GM12878 (cell line): ENCODE results near the gene QSOX1. TPM values are rescaled to one million over a fixed set of nuclear protein-coding genes. Genes with fewer than 3 reads are reported as not detected.
A peak's percentile ranks its signal among the peaks of the same experiment; 100 is the strongest.

ENCODE experiments used
- ATAC-seq: fragments of 200-7000 bp; cut with Tn5 transposase; 3 replicates; pipeline ENCODE4 v1.9.1; 2020; ENCODE audit warnings: mild to moderate bottlenecking, moderate library complexity
- BruUV-seq: library from RNA; stranded (reverse); fragments of 400-500 nt; replicated peaks from 2 replicates; lab custom pipeline; 2021; lab: Mats Ljungman, UMichigan
- CTCF ChIA-PET: fragments of 300-600 bp; sonication (Branson Sonifier 250); formaldehyde crosslinking; extraction: SDS; loops from one replicate; lab custom pipeline; 2021; ENCODE audit warnings: inconsistent platforms; lab: Yijun Ruan, JAX
- POLR2A ChIA-PET: fragments of 350-600 bp; formaldehyde crosslinking; extraction: SDS; loops from one replicate; lab custom pipeline; 2021; ENCODE audit warnings: inconsistent platforms; lab: Charles Lee
- RAD21 ChIA-PET: fragments of 300-600 bp; sonication (Branson Sonifier 250); formaldehyde crosslinking; loops from one replicate; lab custom pipeline; 2023; ENCODE audit warnings: antibody characterized with exemption; ENCODE audit not compliant: unreplicated experiment; lab: Charles Lee
- SMC1A ChIA-PET: fragments of 300-600 bp; sonication (Branson Sonifier 250); formaldehyde crosslinking; loops from one replicate; lab custom pipeline; 2023; ENCODE audit not compliant: unreplicated experiment, uncharacterized antibody; lab: Charles Lee
- DNase-seq: peaks from one replicate; pipeline ENCODE4 v3.0.0-alpha.2; 2011; ENCODE audit warnings: low read depth, low spot score
- FAIRE-seq: peaks from 3 replicates; lab custom pipeline; 2011; peaks lifted over from hg19 to GRCh38; lab: Jason Lieb, UNC
- H2AFZ ChIP-seq: 2 replicates; pipeline ENCODE4 v1.6.0; 2011; ENCODE audit warnings: low read depth, low read length, control low read depth; ENCODE audit not compliant: control insufficient read depth
- H3K27ac ChIP-seq: 2 replicates; pipeline ENCODE4 v1.5.1; 2011; ENCODE audit warnings: control low read depth; ENCODE audit not compliant: control insufficient read depth, insufficient read depth
- H3K27me3 ChIP-seq, 2 experiments: replicated peaks in 1 of 2; 2 replicates each; pipeline versions ENCODE4 v1.6.0 to v1.6.1; 2011; ENCODE audit warnings: low read length in 1 of 2; ENCODE audit not compliant: control insufficient read depth in 2 of 2, insufficient read depth in 2 of 2
- H3K36me3 ChIP-seq, 2 experiments: 2 replicates each; pipeline ENCODE4 v1.5.1; 2011; ENCODE audit warnings: low read length in 1 of 2; ENCODE audit not compliant: control insufficient read depth in 2 of 2, insufficient read depth in 2 of 2
- H3K4me1 ChIP-seq: 2 replicates; pipeline ENCODE4 v1.6.1; 2011; ENCODE audit warnings: mild to moderate bottlenecking, low read length, moderate library complexity, mixed read lengths; ENCODE audit not compliant: control insufficient read depth, insufficient read depth
- H3K4me2 ChIP-seq: 2 replicates; pipeline ENCODE4 v1.6.0; 2011; ENCODE audit warnings: control low read depth; ENCODE audit not compliant: control insufficient read depth, insufficient read depth
- H3K4me3 ChIP-seq: fragments of 200-600 bp; sonication (generic); 2 replicates; pipeline ENCODE4 v1.5.1; 2016
- H3K79me2 ChIP-seq: 2 replicates; pipeline ENCODE4 v1.6.0; 2011; ENCODE audit warnings: low read length; ENCODE audit not compliant: control insufficient read depth, insufficient read depth
- H3K9ac ChIP-seq: 2 replicates; pipeline ENCODE4 v1.8.0; 2011; ENCODE audit warnings: low read length, control low read depth, mixed read lengths; ENCODE audit not compliant: control insufficient read depth, insufficient read depth
- H3K9me3 ChIP-seq: replicated peaks from 3 replicates; pipeline ENCODE4 v1.5.1; 2011; ENCODE audit warnings: mild to moderate bottlenecking, low read length; ENCODE audit not compliant: control insufficient read depth, insufficient read depth
- H4K20me1 ChIP-seq: 2 replicates; pipeline ENCODE4 v1.6.0; 2011; ENCODE audit not compliant: control insufficient read depth, insufficient read depth
- BCL11A ChIP-seq: IDR thresholded peaks from 2 replicates; pipeline ENCODE4 v1.6.1; 2011; ENCODE audit warnings: low read depth, low read length
- CEBPZ ChIP-seq: fragments of 150-350 bp; IDR thresholded peaks from 2 replicates; pipeline ENCODE4 v1.6.1; 2016; ENCODE audit warnings: low read depth, low read length
- HDAC2 ChIP-seq: fragments of 200-600 bp; sonication (generic); IDR thresholded peaks from 2 replicates; pipeline ENCODE4 v1.6.1; 2017
- MYB ChIP-seq: fragments of 150-350 bp; IDR thresholded peaks from 2 replicates; pipeline ENCODE4 v1.6.1; 2014; ENCODE audit warnings: mild to moderate bottlenecking, low read depth, low read length, borderline replicate concordance
- NBN ChIP-seq: fragments of 450-650 bp; IDR thresholded peaks from 2 replicates; pipeline ENCODE4 v1.6.1; 2016
- SP1 ChIP-seq: IDR thresholded peaks from one replicate; pipeline ENCODE4 v1.6.1; 2011; ENCODE audit warnings: low read depth, low read length
- ZBED1 ChIP-seq: IDR thresholded peaks from 2 replicates; pipeline ENCODE4 v1.6.1; 2016; ENCODE audit warnings: borderline replicate concordance
- WGBS: methylation state at CpG from one replicate; pipeline ENCODE4 v1.1.6; 2016; ENCODE audit warnings: low lambda C conversion rate; ENCODE audit not compliant: insufficient replicate concordance, insufficient coverage; ENCODE audit errors: missing lambda C conversion rate; 5-methylcytosine and 5-hydroxymethylcytosine counted together
- in situ Hi-C: fragments of 300-500 bp; cut with MboI; formaldehyde crosslinking; loops from 9 replicates; pipeline ENCODE4 v1.14.3; 2018; ENCODE audit warnings: mixed read lengths
- intact Hi-C: fragments of 100-400 bp; cut with micrococcal nuclease; formaldehyde crosslinking; loops from one replicate; pipeline ENCODE4 v1.14.2; 2022; ENCODE audit not compliant: unreplicated experiment
- polyA plus RNA-seq, 11 experiments: library from polyadenylated mRNA; depleted of rRNA in 4 of 11; unstranded in 6 of 11; stranded (reverse) in 5 of 11; fragments of >200 nt; fragmentation: Nextera tagmentation in 4 of 11; fragmentation: Illumina TruSeq in 1 of 11; extraction: Ambion mirVana in 4 of 11; extraction: Trizol in 1 of 11; gene quantifications; 1 replicate in 1 of 11; 2 replicates in 10 of 11; pipeline versions ENCODE4 v1.2.1 to v1.2.3, GENCODE V29; 2011 to 2016; ENCODE audit warnings: inconsistent platforms in 2 of 11, missing spikeins in 2 of 11, low read depth in 1 of 11
- total RNA-seq, 4 experiments: library from RNA; depleted of rRNA in 3 of 4; stranded (reverse); fragments of >200 nt in 3 of 4; fragmentation: Illumina TruSeq in 1 of 4; extraction: Trizol in 1 of 4; gene quantifications; 2 replicates each; pipeline versions ENCODE4 v1.2.1 to v1.2.3, GENCODE V29; 2013 to 2021

QSOX1 gene
- total and polyA plus RNA-seq, 10 of the 15 experiments (the other 5 are each of a cell fraction or from before 2014, with no cell fraction given) = 1.8 to 31.3 (median 11.2) TPM

- in situ Hi-C loops (no loop called here), intact Hi-C loops (no loop called here)
- FAIRE-seq = peak; percentile 82
- ChIA-PET SMC1A (interaction anchor here (1.5 kb wide), 1 partner anchor 9 kb away, joined by 3 read pairs; no protein-coding TSS in a partner anchor), POLR2A (no interaction called here), RAD21 (no interaction called here), CTCF (interaction anchor here (1.2 kb wide), 1 partner anchor 15 kb away, joined by 3 read pairs; no protein-coding TSS in a partner anchor)
- Histone ChIP-seq H3K4me2 (no peak overlapping the region), H2AFZ (no peak overlapping the region; the same call in 1 of the 2 replicates), H3K36me3 (peaks cover 0 to 2% of the 10 kb centered on the region in 2 experiments; a peak in 1 of 4 replicates), H3K4me3 (no peak overlapping the region), H3K27ac (no peak overlapping the region), H3K79me2 (no peaks in the 10 kb centered on the region; the same call in 1 of the 2 replicates), H3K9me3 (no peaks in the 10 kb centered on the region), H3K27me3 (no peaks in the 10 kb centered on the region), H4K20me1 (no peaks in the 10 kb centered on the region), H3K4me1 (peaks cover 7% of the 10 kb centered on the region; the same call in 1 of the 2 replicates), H3K9ac (no peak overlapping the region)
- BruUV-seq = no TSS peak
- DNase-seq = no peak
- WGBS = 100% methylated on average over 1 of the region's 1 CpG
- TF ChIP-seq CEBPZ = no peak
- no peak for TF ChIP-seq SP1
- no peak for TF ChIP-seq HDAC2
- no peak for TF ChIP-seq MYB
- TF ChIP-seq BCL11A = no peak
- TF ChIP-seq ZBED1 = no peak
- TF ChIP-seq NBN = no peak
- no peak for ATAC-seq
These were observed 5.7 kb downstream of the QSOX1 start for GRCh38 chr1:180160357-180160756.
